Medulla oblongata (tissue), 1 donor: ENCODE results near the gene PNPLA7.
A peak's percentile ranks its signal among the peaks of the same experiment; 100 is the strongest.
"Not testable (repeated sequence)": the region's sequence is repeated elsewhere in the genome, so short reads cannot be mapped to it uniquely, and the experiment has no call there.

Source experiments
- DNase-seq: peaks from one replicate; pipeline ENCODE4 v3.0.0-alpha.2; 2015; ENCODE audit errors: extremely low spot score

PNPLA7 gene

GRCh38 chr9:137452006-137452760 lies 98.0 kb downstream of the PNPLA7 start:
- no peak for DNase-seq

GRCh38 chr9:137451264-137452005 lies 98.8 kb downstream of the PNPLA7 start:
- DNase-seq: not testable (repeated sequence)

GRCh38 chr9:137450539-137451222 lies 99.5 kb downstream of the PNPLA7 start:
- not testable (repeated sequence) for DNase-seq

- DNase-seq: no peak
Measured at GRCh38 chr9:137449931-137450538, 100.2 kb downstream of the PNPLA7 start.

- DNase-seq: no peak
Measured at GRCh38 chr9:137449081-137449844, 100.9 kb downstream of the PNPLA7 start.

GRCh38 chr9:137448602-137448962 lies 101.6 kb downstream of the PNPLA7 start:
- DNase-seq: no peak

GRCh38 chr9:137447722-137448601 lies 102.2 kb downstream of the PNPLA7 start:
- peak; percentile 63 for DNase-seq

- peak; percentile 50 for DNase-seq
Measured at GRCh38 chr9:137446851-137447471, 103.2 kb downstream of the PNPLA7 start.

- DNase-seq: no peak
Measured at GRCh38 chr9:137445930-137446431, 104.2 kb downstream of the PNPLA7 start.

- peak; percentile 85 for DNase-seq
Measured at GRCh38 chr9:137445275-137445807, 104.9 kb downstream of the PNPLA7 start.

GRCh38 chr9:137444106-137444790 lies 106.0 kb downstream of the PNPLA7 start:
- DNase-seq: no peak

- no peak for DNase-seq
Measured at GRCh38 chr9:137441935-137442321, 108.3 kb downstream of the PNPLA7 start.

- DNase-seq: no peak
Measured at GRCh38 chr9:137441289-137441934, 108.8 kb downstream of the PNPLA7 start, which contains the start of gene ENTPD8. Gene ENTPD8 (minus strand): TSS chr9:137441357. CDS start chr9:137438285, 3,072 bp downstream.

- no peak for DNase-seq
Measured at GRCh38 chr9:137439158-137439714, 111.0 kb downstream of the PNPLA7 start.

- DNase-seq: no peak
Measured at GRCh38 chr9:137438591-137439157, 111.5 kb downstream of the PNPLA7 start.

- no peak for DNase-seq
Measured at GRCh38 chr9:137437691-137438590, 112.3 kb downstream of the PNPLA7 start.
